ENCODE results near the gene GABARAPL1. TPM values are rescaled to one million over a fixed set of nuclear protein-coding genes. Genes with fewer than 3 reads are reported as not detected.
"Not testable (repeated sequence)": the region's sequence is repeated elsewhere in the genome, so short reads cannot be mapped to it uniquely, and the experiment has no call there.

The GABARAPL1 gene
- total RNA-seq, 2 donors from 2014 or later, result 86.1 to 114 TPM

DNA sequence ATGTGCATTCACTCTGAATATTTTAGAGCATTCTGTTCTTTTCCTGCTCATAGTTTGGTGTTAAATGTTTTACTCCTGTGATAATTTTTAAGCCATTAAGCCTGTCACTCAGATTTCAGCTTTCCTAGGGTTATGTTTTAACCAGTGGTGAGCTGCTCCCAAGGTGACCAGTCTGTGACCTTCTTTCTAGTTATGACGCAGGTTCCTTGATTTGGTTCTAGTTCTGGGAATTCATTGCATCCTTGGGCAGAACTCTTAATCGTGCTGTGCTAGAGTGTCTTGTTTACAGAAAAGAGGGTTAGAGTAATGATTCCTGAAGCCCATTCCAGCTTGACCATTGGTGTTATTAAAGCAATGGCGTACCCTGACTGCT, 2.2 kb downstream of the GABARAPL1 start:
- Histone ChIP-seq H3K27me3 (replicated peaks; ENCODE audit: insufficient read depth) (no peaks in the 10 kb centered on the region), H3K4me1 (ENCODE audit: control insufficient read depth in 1 of 2, low read depth in 2 of 2) (peaks cover 23 to 25% of the 10 kb centered on the region in 2 donors)

DNA sequence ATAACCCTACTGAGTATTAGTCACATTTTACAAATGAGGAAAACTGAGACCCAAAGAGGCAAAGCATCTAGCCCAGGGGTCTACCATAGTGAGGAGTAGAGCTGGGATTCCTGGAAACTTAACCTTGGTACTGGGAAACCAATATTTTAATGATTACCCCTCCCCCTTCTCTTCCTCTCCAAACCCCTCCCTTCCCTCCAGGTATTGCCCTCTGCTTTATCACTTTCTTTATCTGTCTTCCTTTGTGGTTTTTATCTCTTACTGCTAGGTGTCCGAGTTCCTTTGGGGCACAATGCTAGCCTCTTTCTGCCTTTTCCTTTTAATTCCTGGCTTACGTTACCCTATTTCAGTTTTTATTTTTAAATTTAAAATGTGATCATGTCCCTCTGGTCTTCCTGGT, 2.8 kb downstream of the GABARAPL1 start:
- Histone ChIP-seq H3K27me3 (replicated peaks; ENCODE audit: insufficient read depth) (no peaks in the 10 kb centered on the region), H3K9me3 (no peaks in the 10 kb centered on the region), H3K27ac (peak overlapping the region in 1 of 2 donors; percentile 99), H3K4me3 (peak overlapping the region; percentile 98), H3K36me3 (peaks cover 15% of the 10 kb centered on the region), H3K4me1 (ENCODE audit: control insufficient read depth in 1 of 2, low read depth in 2 of 2) (peaks cover 27 to 30% of the 10 kb centered on the region in 2 donors)
- no peak for TF ChIP-seq CTCF (IDR thresholded peaks at IDR 0.05)
- ATAC-seq (ENCODE audit: insufficient number of reproducible peaks, low FRiP score, low read depth), result no peak
- no peak for DNase-seq (ENCODE audit: low spot score)

More for the DNA sequence above, 2.2 kb downstream of the GABARAPL1 start:
- H3K9me3 ChIP-seq, result no peaks in the 10 kb centered on the region
- ATAC-seq (ENCODE audit: insufficient number of reproducible peaks, low FRiP score, low read depth) (no peak), DNase-seq (ENCODE audit: low spot score) (no peak)
- H3K36me3 ChIP-seq, result peaks cover 14% of the 10 kb centered on the region
- peak overlapping the region; percentile 98 for H3K4me3 ChIP-seq
- peak overlapping the region in 1 of 2 donors; percentile 99 for H3K27ac ChIP-seq
- TF ChIP-seq CTCF (IDR thresholded peaks at IDR 0.05), result no peak

GRCh38 chr12:10215946-10216345, 3.3 kb downstream of the GABARAPL1 start:
- not testable (repeated sequence) for DNase-seq (ENCODE audit: low spot score); H3K9me3 ChIP-seq; H3K27me3 ChIP-seq (replicated peaks; ENCODE audit: insufficient read depth); ATAC-seq (ENCODE audit: insufficient number of reproducible peaks, low FRiP score, low read depth); H3K27ac ChIP-seq
- H3K36me3 ChIP-seq, result peaks cover 20% of the 10 kb centered on the region
- H3K4me3 ChIP-seq, result peak overlapping the region; percentile 98
- H3K4me1 ChIP-seq (ENCODE audit: control insufficient read depth in 1 of 2, low read depth in 2 of 2), result peaks cover 28 to 35% of the 10 kb centered on the region in 2 donors

- Histone ChIP-seq H3K27me3 (replicated peaks; ENCODE audit: insufficient read depth) (no peaks in the 10 kb centered on the region), H3K9me3 (no peaks in the 10 kb centered on the region), H3K36me3 (peaks cover 41% of the 10 kb centered on the region), H3K4me3 (no peak overlapping the region), H3K27ac (no peak overlapping the region), H3K4me1 (ENCODE audit: control insufficient read depth in 1 of 2, low read depth in 2 of 2) (peaks cover 28 to 35% of the 10 kb centered on the region in 2 donors)
- TF ChIP-seq CTCF (IDR thresholded peaks at IDR 0.05), result no peak
- ATAC-seq (ENCODE audit: insufficient number of reproducible peaks, low FRiP score, low read depth) (no peak), DNase-seq (ENCODE audit: low spot score) (no peak)
These were observed 5.3 kb downstream of the GABARAPL1 start for GRCh38 chr12:10218021-10218420.

- no peak for TF ChIP-seq CTCF (IDR thresholded peaks at IDR 0.05)
- DNase-seq (ENCODE audit: low spot score), result peak; percentile 25
- H3K4me3 ChIP-seq, result no peak overlapping the region
- peaks cover 47% of the 10 kb centered on the region for H3K36me3 ChIP-seq
- peak overlapping the region; percentile 52 to 59 for H3K27ac ChIP-seq
- peak; percentile 94 for ATAC-seq (ENCODE audit: insufficient number of reproducible peaks, low FRiP score, low read depth)
- H3K9me3 ChIP-seq, result no peaks in the 10 kb centered on the region
- H3K4me1 ChIP-seq (ENCODE audit: control insufficient read depth in 1 of 2, low read depth in 2 of 2), result peaks cover 20 to 22% of the 10 kb centered on the region in 2 donors
- H3K27me3 ChIP-seq (replicated peaks; ENCODE audit: insufficient read depth), result no peaks in the 10 kb centered on the region
These were observed 7.9 kb downstream of the GABARAPL1 start for GRCh38 chr12:10220398-10221077.

All from thoracic aorta (tissue), 2 donors.